ENCODE results near the gene KATNA1. TPM values are rescaled to one million over a fixed set of nuclear protein-coding genes. Genes with fewer than 3 reads are reported as not detected.

KATNA1 gene
- total and polyA plus RNA-seq, 7 donors, result 9.0 to 22.5 (median 17.5) TPM

DNA sequence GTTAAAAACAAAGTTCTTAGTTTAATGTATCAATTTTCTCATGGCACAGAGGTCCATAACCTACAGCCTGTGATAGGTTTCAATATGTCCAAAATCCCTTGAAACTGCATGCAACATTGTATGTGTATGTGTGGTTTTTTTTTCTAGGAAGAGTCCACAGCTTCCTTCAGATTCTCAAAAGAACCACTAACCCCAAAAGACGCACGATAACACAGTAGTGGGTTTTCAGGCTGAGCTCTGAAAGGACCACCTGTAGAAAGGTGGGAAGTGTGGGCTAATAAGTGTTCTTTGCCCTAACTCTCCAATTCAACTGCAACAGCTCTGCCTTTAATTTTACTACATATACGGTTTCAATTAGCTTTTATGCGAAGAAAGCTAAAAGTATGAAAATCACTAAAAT lies 11.5 kb upstream of the KATNA1 start:
- intact Hi-C loops (cut with DNase I), result no loop called here
- DNase-seq, result no peak
- no peak for TF ChIP-seq POLR2A (IDR thresholded peaks at IDR 0.05)
- TF ChIP-seq EP300 (IDR thresholded peaks at IDR 0.05), result no peak
- H3K27ac ChIP-seq, result no peak overlapping the region
- no peaks in the 10 kb centered on the region for H3K4me1 ChIP-seq
- H3K4me3 ChIP-seq, result no peak overlapping the region
- peaks cover 5 to 81% (median 23%) of the 10 kb centered on the region in 4 donors for H3K36me3 ChIP-seq
- no peaks in the 10 kb centered on the region for H3K27me3 ChIP-seq
- H3K9me3 ChIP-seq, result no peaks in the 10 kb centered on the region
- 91 to 96% methylated on average over 4 of the region's 4 CpGs for WGBS, 2 donors

DNA sequence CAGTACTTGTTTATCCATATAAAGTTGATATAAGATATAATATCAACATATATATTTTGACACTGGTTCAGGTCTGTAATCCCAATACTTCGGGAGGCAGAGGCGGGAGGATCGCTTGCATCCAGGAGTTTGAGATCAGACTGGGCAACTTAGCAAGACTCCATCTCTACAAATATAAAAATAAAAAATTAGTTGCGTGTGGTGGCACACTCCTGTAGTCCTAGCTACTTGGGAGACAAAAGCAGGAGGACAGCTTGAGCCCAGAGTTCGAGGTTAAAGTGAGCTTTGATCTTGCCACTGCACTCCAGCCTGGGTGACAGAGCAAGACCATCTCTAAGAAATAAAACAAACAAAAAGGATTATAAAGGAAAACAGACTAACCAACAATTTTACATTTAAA lies 8.9 kb upstream of the KATNA1 start:
- WGBS, 2 donors, result 96 to 98% methylated on average over 5 of the region's 5 CpGs
- no peaks in the 10 kb centered on the region for H3K4me1 ChIP-seq
- H3K36me3 ChIP-seq, result peaks cover 5 to 55% (median 14%) of the 10 kb centered on the region in 4 donors
- H3K27me3 ChIP-seq, result no peaks in the 10 kb centered on the region
- intact Hi-C loops (cut with DNase I), result no loop called here
- H3K27ac ChIP-seq, result no peak overlapping the region
- H3K4me3 ChIP-seq, result no peak overlapping the region
- TF ChIP-seq EP300 (IDR thresholded peaks at IDR 0.05) (no peak), POLR2AphosphoS5 (IDR thresholded peaks at IDR 0.05) (no peak), POLR2A (IDR thresholded peaks at IDR 0.05) (no peak)
- TF ChIP-seq, protein P1, sequence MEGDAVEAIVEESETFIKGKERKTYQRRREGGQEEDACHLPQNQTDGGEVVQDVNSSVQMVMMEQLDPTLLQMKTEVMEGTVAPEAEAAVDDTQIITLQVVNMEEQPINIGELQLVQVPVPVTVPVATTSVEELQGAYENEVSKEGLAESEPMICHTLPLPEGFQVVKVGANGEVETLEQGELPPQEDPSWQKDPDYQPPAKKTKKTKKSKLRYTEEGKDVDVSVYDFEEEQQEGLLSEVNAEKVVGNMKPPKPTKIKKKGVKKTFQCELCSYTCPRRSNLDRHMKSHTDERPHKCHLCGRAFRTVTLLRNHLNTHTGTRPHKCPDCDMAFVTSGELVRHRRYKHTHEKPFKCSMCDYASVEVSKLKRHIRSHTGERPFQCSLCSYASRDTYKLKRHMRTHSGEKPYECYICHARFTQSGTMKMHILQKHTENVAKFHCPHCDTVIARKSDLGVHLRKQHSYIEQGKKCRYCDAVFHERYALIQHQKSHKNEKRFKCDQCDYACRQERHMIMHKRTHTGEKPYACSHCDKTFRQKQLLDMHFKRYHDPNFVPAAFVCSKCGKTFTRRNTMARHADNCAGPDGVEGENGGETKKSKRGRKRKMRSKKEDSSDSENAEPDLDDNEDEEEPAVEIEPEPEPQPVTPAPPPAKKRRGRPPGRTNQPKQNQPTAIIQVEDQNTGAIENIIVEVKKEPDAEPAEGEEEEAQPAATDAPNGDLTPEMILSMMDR (IDR thresholded peaks at IDR 0.05), result no peak
- H3K9me3 ChIP-seq, result no peaks in the 10 kb centered on the region
- DNase-seq, result no peak

DNA sequence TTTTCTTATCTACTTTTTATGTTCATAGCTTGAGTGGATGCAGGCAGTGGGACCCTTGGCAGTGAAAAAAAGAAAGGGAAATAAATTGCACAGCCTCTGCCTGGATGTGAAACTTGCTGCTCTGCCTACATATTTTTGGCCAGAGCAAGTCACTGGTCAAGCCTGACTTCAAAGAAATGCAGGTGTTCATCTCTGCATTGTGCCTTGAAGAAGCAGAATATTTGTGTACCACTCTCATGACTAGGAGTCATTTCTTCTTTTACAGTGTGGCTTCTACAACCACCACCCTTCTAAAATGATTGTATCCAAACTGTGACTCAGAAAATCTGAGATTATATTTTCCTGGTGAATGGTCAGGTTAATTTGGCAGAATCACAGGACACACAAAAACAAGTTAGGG lies 2.5 kb upstream of the KATNA1 start:
- no peak overlapping the region for H3K27ac ChIP-seq
- H3K27me3 ChIP-seq, result no peaks in the 10 kb centered on the region
- no peak for DNase-seq
- no peak overlapping the region for H3K4me3 ChIP-seq
- H3K36me3 ChIP-seq, result peaks cover 0 to 1% (median 0%) of the 10 kb centered on the region in 4 donors
- TF ChIP-seq POLR2AphosphoS5 (IDR thresholded peaks at IDR 0.05) (no peak), POLR2A (IDR thresholded peaks at IDR 0.05) (no peak), EP300 (IDR thresholded peaks at IDR 0.05) (no peak)
- TF ChIP-seq, protein P1 (IDR thresholded peaks at IDR 0.05), result no peak
- peaks cover 0 to 17% (median 12%) of the 10 kb centered on the region in 4 donors for H3K4me1 ChIP-seq
- intact Hi-C loops (cut with DNase I), result no loop called here
- H3K9me3 ChIP-seq, result no peaks in the 10 kb centered on the region

DNA sequence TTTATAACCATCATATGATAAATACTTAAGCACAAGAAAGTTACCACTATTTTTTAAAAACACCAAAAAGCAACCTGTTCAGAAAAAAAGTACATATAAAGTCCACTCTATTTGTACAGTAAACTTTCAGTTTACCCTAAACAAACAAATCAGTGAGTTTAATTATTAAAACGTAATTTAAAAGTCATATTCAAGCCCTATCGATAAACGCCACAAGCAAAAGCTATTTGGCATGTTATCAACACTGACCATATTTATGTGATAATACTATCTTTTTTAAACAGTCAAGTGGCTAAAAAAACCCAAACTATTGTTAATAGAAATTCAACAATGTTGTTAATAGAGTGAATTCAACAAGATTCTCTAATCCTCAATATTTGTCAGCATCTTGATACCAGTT lies 1.9 kb downstream of the KATNA1 start:
- Histone ChIP-seq H3K4me3 (no peak overlapping the region), H3K4me1 (peaks cover 0 to 20% (median 12%) of the 10 kb centered on the region in 4 donors), H3K27ac (no peak overlapping the region), H3K9me3 (no peaks in the 10 kb centered on the region), H3K27me3 (no peaks in the 10 kb centered on the region), H3K36me3 (no peaks in the 10 kb centered on the region)
- WGBS, 2 donors, result 76 to 87% methylated on average over 3 of the region's 3 CpGs
- DNase-seq, result no peak
- intact Hi-C loops (cut with DNase I), result loop anchor here (2.0 to 5.0 kb wide), 2 partner anchors 71 to 80 kb away; partner anchors contain the start of genes GINM1 and LATS1
- no peak for TF ChIP-seq POLR2A (IDR thresholded peaks at IDR 0.05)
- TF ChIP-seq, protein P1 (IDR thresholded peaks at IDR 0.05), result no peak

DNA sequence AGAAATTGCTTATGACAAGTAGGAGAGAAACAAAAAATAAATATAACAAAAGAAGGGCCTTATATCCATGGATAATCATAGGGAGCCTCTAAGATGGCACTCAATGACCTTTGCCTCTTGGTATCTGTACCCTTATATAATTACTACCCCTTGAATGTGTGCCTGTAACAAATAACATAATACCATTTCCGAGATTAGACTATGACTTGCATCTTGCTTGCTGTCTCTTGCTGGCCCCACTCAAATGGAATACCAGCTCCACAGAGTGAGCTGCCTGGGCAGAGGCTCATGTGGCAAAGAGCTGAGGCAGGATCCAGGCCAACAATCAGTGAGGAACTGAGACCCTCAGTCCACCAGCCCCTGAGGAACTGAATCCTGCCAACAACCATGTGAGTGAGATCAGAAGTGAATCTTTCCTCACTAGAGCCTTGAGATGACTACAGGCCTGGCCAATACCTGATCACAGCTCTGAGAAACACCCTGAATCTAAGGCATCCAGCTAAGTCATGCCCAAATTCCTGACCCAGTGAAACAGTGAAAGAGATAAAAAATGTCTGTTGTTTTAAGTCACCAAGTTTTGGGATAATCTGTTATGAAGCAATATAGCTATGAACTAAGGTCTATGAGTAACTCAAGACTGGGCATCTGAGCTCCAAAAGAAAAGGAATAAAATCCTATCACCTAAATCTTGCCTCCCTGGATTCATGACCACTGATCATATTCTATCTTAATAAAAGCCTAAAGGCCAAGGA lies 5.5 kb downstream of the KATNA1 start:
- WGBS, 2 donors, result 92 to 95% methylated on average over 1 of the region's 1 CpG
- no peaks in the 10 kb centered on the region for H3K27me3 ChIP-seq
- no peak overlapping the region for H3K4me3 ChIP-seq
- TF ChIP-seq, protein P1 (IDR thresholded peaks at IDR 0.05), result no peak
- TF ChIP-seq POLR2AphosphoS5 (IDR thresholded peaks at IDR 0.05), result no peak
- no peak for TF ChIP-seq EP300 (IDR thresholded peaks at IDR 0.05)
- TF ChIP-seq POLR2A (IDR thresholded peaks at IDR 0.05), result no peak
- intact Hi-C loops (cut with DNase I), result no loop called here
- no peaks in the 10 kb centered on the region for H3K9me3 ChIP-seq
- peaks cover 0 to 2% (median 0%) of the 10 kb centered on the region in 4 donors for H3K36me3 ChIP-seq
- H3K4me1 ChIP-seq, result peaks cover 0 to 17% (median 12%) of the 10 kb centered on the region in 4 donors
- no peak for DNase-seq
- no peak overlapping the region for H3K27ac ChIP-seq
